Fibroblast of mammary gland (primary cell): ENCODE results near the gene KLHL29.
A peak's percentile ranks its signal among the peaks of the same experiment; 100 is the strongest.

ENCODE experiments used
- DNase-seq: peaks from one replicate; pipeline ENCODE4 v3.0.0-alpha.2; 2010; ENCODE audit warnings: low read depth
- H3K4me3 ChIP-seq: 2 replicates; pipeline ENCODE4 v1.5.1; 2011; ENCODE audit warnings: low read depth, mild to moderate bottlenecking, low read length, moderate library complexity; ENCODE audit not compliant: control insufficient read depth
- TF ChIP-seq, protein P1 (sequence below): conservative IDR thresholded peaks from 2 replicates; pipeline ENCODE4 v1.5.1; 2011; ENCODE audit warnings: low read depth, low read length, inconsistent platforms; ENCODE audit not compliant: control insufficient read depth, insufficient read depth

KLHL29 gene

GRCh38 chr2:23412556-23413155 is 27.7 kb downstream of the KLHL29 start:
- TF ChIP-seq, protein P1, sequence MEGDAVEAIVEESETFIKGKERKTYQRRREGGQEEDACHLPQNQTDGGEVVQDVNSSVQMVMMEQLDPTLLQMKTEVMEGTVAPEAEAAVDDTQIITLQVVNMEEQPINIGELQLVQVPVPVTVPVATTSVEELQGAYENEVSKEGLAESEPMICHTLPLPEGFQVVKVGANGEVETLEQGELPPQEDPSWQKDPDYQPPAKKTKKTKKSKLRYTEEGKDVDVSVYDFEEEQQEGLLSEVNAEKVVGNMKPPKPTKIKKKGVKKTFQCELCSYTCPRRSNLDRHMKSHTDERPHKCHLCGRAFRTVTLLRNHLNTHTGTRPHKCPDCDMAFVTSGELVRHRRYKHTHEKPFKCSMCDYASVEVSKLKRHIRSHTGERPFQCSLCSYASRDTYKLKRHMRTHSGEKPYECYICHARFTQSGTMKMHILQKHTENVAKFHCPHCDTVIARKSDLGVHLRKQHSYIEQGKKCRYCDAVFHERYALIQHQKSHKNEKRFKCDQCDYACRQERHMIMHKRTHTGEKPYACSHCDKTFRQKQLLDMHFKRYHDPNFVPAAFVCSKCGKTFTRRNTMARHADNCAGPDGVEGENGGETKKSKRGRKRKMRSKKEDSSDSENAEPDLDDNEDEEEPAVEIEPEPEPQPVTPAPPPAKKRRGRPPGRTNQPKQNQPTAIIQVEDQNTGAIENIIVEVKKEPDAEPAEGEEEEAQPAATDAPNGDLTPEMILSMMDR = no peak
- H3K4me3 ChIP-seq = no peak overlapping the region
- DNase-seq = peak; percentile 76

DNA sequence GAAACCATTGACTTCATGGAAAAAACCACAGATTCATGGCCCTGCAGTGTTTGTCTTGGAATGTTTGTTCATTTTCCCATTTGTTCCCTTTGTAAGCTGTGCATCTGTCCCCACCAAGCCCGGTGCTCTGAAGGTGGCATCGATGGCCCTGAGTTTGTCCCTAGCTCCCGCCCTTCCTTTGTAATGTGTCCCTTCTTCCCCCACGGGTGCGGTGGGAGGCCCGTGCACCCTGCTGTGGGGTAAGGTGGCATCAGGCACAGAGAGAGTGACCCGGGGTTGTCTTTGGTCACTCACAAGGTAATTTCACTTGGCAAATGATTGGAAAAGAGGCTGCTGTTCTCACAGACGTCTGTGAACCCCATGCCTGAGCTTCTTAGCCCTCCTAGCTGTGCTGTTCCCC is 28.7 kb downstream of the KLHL29 start:
- TF ChIP-seq, protein P1 = no peak
- DNase-seq = no peak

DNA sequence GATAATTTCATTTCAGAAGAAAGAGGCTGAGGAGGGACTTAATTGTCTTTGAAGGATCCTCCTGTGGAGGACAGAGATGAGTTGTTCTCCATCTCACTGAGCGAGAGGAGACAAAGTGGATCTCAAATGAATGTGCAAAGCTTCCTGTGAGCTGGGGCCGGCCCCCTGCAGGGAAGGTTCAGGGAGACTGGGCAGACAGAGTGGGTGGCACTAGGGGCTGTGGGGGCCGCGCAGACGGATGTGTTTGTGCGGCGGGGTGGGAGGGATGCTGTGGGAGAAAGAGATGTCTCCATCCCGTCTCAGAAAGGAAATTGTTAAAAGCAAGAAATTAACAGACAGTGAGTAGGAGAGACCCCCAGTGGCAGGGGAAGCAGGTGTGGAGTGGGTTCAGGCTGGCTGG is 29.1 kb downstream of the KLHL29 start:
- no peak for DNase-seq
- no peak overlapping the region for H3K4me3 ChIP-seq
- TF ChIP-seq, protein P1 = no peak

More for the DNA sequence above, 28.7 kb downstream of the KLHL29 start:
- no peak overlapping the region for H3K4me3 ChIP-seq

DNA sequence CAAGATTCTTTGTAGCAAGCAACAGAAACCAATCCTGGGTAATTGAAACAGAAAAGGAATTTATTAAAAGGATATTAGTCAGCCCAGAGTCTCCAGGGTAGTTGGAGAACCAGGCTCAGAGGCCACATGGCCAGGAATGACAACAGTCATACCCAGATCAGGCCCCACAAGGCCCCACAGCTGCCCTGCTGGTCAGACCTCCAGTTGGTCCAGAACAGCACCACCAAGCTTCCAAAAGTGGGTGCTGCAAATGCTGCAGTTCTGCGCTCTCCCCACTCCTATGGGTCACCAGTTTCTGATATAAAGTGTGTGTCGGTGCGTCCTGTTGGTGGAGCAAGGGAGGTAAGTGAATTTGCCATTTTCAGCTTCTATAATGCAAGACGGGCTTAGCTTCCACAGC is 29.9 kb downstream of the KLHL29 start:
- TF ChIP-seq, protein P1 = peak; percentile 41
- no peak overlapping the region for H3K4me3 ChIP-seq
- DNase-seq = peak; percentile 63

DNA sequence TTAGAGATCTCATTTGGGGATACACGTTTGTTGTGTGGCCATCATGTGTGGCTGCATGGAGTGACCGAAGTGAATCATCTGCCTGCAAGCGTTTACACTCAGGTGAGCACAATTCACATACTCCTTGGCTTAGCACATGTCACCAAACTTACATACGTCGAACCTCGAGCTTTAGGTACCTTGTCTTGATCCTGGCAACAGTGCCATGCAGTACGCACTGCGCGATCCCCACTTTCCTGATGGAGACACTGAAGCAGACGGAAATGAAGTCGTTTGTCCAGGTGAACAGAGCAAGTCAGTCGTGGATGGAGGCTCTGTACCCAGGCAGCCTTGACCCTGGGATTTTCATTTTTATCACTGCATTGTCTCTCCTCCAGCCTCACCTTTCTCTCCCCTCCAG is 32.3 kb downstream of the KLHL29 start:
- no peak overlapping the region for H3K4me3 ChIP-seq
- TF ChIP-seq, protein P1 = no peak
- DNase-seq = no peak

- no peak for DNase-seq
- TF ChIP-seq, protein P1 = no peak
- no peak overlapping the region for H3K4me3 ChIP-seq
Observed at GRCh38 chr2:23418056-23418455, 33.1 kb downstream of the KLHL29 start.

DNA sequence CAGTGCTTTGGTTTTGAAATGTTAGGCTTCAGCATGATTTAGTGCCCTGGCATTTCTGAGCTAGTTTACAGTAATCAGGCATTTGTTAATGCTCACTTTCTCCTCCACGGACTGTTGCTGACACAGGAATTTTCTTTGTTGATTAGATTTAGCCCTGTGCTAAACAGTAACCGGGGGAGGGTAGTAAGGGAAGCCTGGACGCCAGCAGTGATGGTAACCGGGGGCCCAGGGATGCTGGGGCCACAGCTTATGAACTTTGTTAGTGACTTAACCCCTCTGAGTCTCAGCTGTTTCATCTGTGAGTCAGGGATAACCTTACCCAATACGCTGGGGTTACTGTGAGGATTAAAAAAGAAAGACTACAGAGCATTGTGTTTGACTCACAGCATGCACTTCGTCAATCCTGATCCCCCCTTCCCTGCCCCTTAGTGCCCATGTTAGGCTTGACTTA is 33.5 kb downstream of the KLHL29 start:
- no peak overlapping the region for H3K4me3 ChIP-seq
- TF ChIP-seq, protein P1 = no peak
- DNase-seq = peak; percentile 93
